GM13976 (cell line): ENCODE data around the gene NUDT2.

ENCODE experiments used
- DNase-seq: peaks from one replicate; pipeline ENCODE4 v3.0.0; 2012; ENCODE audit warnings: low spot score
- in situ Hi-C: fragments of 300-500 bp; cut with MboI; formaldehyde crosslinking; loops from one replicate; pipeline ENCODE4 v1.12.0; 2022; ENCODE audit warnings: low sequenced_read_pairs, mixed read lengths, inconsistent platforms; ENCODE audit not compliant: unreplicated experiment
- TF ChIP-seq, protein P1 (sequence below): IDR thresholded peaks from 2 replicates; pipeline ENCODE4 v1.5.1; 2012; ENCODE audit warnings: borderline replicate concordance, mild to moderate bottlenecking; ENCODE audit not compliant: insufficient read depth; ENCODE audit errors: extremely low read depth, missing control alignments, control extremely low read depth

NUDT2 gene

DNA sequence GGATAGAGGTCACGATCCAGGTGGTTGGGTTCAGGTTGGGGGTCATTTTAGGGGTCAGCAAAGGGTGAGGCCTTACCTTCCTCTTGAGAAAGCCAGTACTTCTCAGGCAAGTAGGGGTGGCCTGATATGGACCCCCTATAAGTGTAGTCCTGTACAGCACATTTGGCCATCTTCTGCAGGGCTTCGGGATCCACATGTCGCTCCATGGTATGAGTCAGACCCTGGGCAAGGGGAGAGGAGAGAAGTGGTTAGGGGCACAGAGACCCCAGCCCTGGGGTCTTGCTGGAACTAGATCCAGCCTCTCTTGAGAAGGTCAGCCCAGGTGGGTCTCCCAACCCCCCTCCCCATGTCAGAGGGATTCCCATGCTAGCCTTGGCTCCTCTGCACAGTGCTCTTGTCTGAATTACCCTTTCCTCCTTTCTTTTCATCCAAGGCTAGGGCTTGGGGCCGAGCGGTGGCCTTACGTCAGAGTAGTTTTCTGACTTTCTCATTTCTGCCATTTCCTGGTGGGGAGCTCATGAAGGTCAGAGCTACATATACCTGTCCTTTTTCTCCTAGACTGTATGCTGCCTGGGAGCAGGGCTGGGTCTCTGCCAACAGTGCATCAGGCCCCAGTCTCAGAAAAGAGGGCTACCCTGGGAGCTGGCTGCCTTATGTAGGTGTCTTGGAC lies 56.3 kb downstream of the NUDT2 start:
- TF ChIP-seq, protein P1, sequence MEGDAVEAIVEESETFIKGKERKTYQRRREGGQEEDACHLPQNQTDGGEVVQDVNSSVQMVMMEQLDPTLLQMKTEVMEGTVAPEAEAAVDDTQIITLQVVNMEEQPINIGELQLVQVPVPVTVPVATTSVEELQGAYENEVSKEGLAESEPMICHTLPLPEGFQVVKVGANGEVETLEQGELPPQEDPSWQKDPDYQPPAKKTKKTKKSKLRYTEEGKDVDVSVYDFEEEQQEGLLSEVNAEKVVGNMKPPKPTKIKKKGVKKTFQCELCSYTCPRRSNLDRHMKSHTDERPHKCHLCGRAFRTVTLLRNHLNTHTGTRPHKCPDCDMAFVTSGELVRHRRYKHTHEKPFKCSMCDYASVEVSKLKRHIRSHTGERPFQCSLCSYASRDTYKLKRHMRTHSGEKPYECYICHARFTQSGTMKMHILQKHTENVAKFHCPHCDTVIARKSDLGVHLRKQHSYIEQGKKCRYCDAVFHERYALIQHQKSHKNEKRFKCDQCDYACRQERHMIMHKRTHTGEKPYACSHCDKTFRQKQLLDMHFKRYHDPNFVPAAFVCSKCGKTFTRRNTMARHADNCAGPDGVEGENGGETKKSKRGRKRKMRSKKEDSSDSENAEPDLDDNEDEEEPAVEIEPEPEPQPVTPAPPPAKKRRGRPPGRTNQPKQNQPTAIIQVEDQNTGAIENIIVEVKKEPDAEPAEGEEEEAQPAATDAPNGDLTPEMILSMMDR: no peak
- no peak for DNase-seq
- in situ Hi-C loops: no loop called here

DNA sequence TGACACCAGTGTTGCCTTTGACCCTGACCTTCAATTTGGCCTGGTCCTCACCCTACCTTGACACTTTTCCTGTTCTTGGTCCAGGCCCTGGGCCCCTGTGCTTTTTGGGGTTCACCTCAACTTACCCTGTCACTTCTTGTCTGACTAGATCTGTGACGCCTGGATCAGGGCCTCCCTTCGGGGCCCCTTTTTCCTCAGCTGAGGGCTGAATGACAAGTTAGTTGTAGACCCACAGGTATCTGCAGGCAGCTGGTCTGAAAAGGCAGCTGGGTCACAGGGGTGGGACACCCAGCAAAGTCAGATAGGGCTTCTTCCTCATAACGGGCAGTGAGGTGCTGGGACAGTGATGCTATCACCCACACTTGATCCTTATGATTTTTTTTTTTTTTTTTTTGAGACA lies 57.3 kb downstream of the NUDT2 start:
- TF ChIP-seq, protein P1: no peak
- no peak for DNase-seq
- in situ Hi-C loops: no loop called here

DNA sequence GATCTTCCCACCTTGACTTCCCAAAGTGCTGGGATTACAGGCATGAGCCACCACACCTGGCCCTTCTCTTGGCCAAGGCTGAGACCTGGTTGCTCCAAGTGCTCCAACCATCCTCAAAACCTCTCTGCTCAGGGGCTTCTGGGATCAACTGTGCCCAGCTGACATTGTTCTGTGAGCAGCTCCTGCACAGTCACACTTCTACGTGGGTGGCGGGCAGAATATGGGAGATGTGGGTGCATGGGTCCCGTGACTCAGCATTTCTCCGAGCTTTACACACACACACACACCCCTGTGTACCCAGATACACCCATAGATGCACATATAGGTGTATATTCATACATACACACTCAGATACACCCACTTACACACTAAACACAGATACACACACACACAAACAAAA lies 57.9 kb downstream of the NUDT2 start:
- in situ Hi-C loops: no loop called here
- no peak for DNase-seq
- TF ChIP-seq, protein P1: no peak

DNA sequence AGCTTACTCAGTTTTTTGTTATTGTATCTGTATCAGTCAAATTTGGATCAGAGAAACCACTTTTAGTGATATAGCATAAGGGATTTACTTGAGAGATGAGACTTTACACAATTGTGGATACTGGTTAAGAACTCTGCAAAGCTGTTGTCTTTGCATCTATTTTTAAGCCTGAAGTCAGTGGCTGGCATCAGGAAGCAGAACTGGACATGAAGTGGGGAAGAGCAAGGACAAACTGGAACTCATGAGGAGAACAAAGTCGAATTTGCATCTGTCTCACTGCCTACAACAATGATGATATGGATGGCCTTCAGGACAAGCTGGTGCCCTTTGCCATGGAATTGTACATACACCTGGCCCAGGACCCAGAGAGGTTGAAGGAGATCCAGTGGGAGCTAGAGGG lies 63.1 kb downstream of the NUDT2 start:
- DNase-seq: no peak
- in situ Hi-C loops: no loop called here
- TF ChIP-seq, protein P1: no peak
